Astrocyte (in vitro differentiated cells and primary cell): Measurements from ENCODE around the gene ZNF552. TPM values are rescaled to one million over a fixed set of nuclear protein-coding genes. Genes with fewer than 3 reads are reported as not detected.
"Not testable (repeated sequence)": the region's sequence is repeated elsewhere in the genome, so short reads cannot be mapped to it uniquely, and the experiment has no call there.

Source experiments
- DNase-seq: peaks from one replicate; pipeline ENCODE4 v3.0.0-alpha.2; 2010; ENCODE audit warnings: low read depth
- FAIRE-seq: peaks from 2 replicates; lab custom pipeline; 2011; peaks lifted over from hg19 to GRCh38; lab: Jason Lieb, UNC
- H2AFZ ChIP-seq: 2 replicates; pipeline ENCODE4 v1.6.0; 2012; ENCODE audit warnings: low read depth, low read length, inconsistent platforms
- H3K27ac ChIP-seq: 2 replicates; pipeline ENCODE4 v1.5.1; 2011; ENCODE audit warnings: low read depth, low read length, inconsistent platforms
- H3K27me3 ChIP-seq: 2 replicates; pipeline ENCODE4 v1.6.0; 2011; ENCODE audit warnings: low read length, inconsistent platforms; ENCODE audit not compliant: insufficient read depth
- H3K36me3 ChIP-seq: 2 replicates; pipeline ENCODE4 v1.5.1; 2011; ENCODE audit warnings: low read length, inconsistent platforms; ENCODE audit not compliant: insufficient read depth
- H3K4me1 ChIP-seq: 2 replicates; pipeline ENCODE4 v1.5.1; 2011; ENCODE audit warnings: low read length, inconsistent platforms; ENCODE audit not compliant: insufficient read depth
- H3K4me2 ChIP-seq: 2 replicates; pipeline ENCODE4 v1.6.0; 2012; ENCODE audit warnings: low read length, inconsistent platforms
- H3K4me3 ChIP-seq: 2 replicates; pipeline ENCODE4 v1.5.1; 2011; ENCODE audit warnings: low read depth, mild to moderate bottlenecking, low read length, inconsistent platforms; ENCODE audit not compliant: insufficient read depth
- H3K79me2 ChIP-seq: 2 replicates; pipeline ENCODE4 v1.6.0; 2012; ENCODE audit warnings: mild to moderate bottlenecking, low read length, inconsistent platforms; ENCODE audit not compliant: insufficient read depth
- H3K9ac ChIP-seq: 2 replicates; pipeline ENCODE4 v1.6.0; 2012; ENCODE audit warnings: mild to moderate bottlenecking, low read length, inconsistent platforms
- H3K9me3 ChIP-seq: 2 replicates; pipeline ENCODE4 v1.5.1; 2012; ENCODE audit warnings: low read depth, mild to moderate bottlenecking, low read length, inconsistent platforms; ENCODE audit not compliant: insufficient read depth
- H4K20me1 ChIP-seq: 2 replicates; pipeline ENCODE4 v1.6.0; 2012; ENCODE audit warnings: low read length, inconsistent platforms; ENCODE audit not compliant: insufficient read depth
- H3K27ac Mint-ChIP-seq: one replicate; pipeline ENCODE4 v1.8.0; 2021; ENCODE audit warnings: mild to moderate bottlenecking, mixed read lengths; ENCODE audit not compliant: unreplicated experiment
- H3K27me3 Mint-ChIP-seq: one replicate; pipeline ENCODE4 v1.8.0; 2021; ENCODE audit warnings: low read depth, mixed read lengths; ENCODE audit not compliant: unreplicated experiment
- H3K36me3 Mint-ChIP-seq: one replicate; pipeline ENCODE4 v1.8.0; 2021; ENCODE audit warnings: low read depth, mixed read lengths; ENCODE audit not compliant: unreplicated experiment
- H3K4me1 Mint-ChIP-seq: one replicate; pipeline ENCODE4 v1.8.0; 2021; ENCODE audit warnings: low read depth, mixed read lengths; ENCODE audit not compliant: unreplicated experiment
- H3K4me3 Mint-ChIP-seq: one replicate; pipeline ENCODE4 v1.8.0; 2021; ENCODE audit warnings: mild to moderate bottlenecking, moderate library complexity, mixed read lengths; ENCODE audit not compliant: unreplicated experiment
- H3K9me3 Mint-ChIP-seq: one replicate; pipeline ENCODE4 v1.8.0; 2021; ENCODE audit warnings: mild to moderate bottlenecking, mixed read lengths; ENCODE audit not compliant: unreplicated experiment
- EZH2 ChIP-seq: IDR thresholded peaks from 2 replicates; pipeline ENCODE4 v1.6.1; 2012; ENCODE audit warnings: mild to moderate bottlenecking, low read length, inconsistent platforms; ENCODE audit not compliant: insufficient read depth
- total RNA-seq: library from RNA; stranded (reverse); gene quantifications from 2 replicates; pipeline ENCODE4 v1.2.1, GENCODE V29; 2021
- TF ChIP-seq, protein P1 (sequence below): IDR thresholded peaks from 2 replicates; pipeline ENCODE4 v1.5.1; 2011; ENCODE audit warnings: low read depth, mild to moderate bottlenecking, inconsistent platforms, low read length, moderate library complexity; ENCODE audit not compliant: insufficient read depth

ZNF552 gene
- total RNA-seq, 1 donor from 2014 or later, result 9.6 TPM

DNA sequence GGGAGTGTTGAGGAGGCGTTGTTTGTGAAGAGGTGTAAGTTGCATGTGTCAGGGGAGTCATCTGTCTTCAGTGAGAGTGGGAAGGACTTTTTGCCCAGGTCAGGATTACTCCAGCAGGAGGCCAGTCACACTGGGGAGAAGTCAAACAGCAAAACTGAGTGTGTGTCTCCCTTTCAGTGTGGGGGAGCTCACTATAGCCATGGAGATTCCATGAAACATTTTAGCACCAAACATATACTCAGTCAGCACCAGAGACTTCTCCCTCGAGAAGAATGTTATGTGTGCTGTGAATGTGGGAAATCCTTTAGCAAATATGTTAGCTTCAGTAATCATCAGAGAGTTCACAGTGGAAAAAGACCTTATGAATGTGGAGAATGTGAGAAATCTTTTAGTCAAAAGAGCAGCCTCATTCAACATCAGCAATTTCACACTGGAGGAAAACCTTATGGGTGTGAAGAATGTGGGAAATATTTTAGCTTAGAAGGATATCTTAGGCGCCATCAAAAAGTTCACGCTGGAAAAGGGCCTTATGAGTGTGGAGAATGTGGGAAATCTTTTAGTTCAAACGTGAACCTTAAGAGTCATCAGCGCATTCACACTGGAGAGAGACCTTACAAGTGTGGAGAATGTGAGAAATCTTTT is 26.5 kb upstream of the ZNF552 start:
- H3K36me3 Mint-ChIP-seq, result peaks cover 31% of the 10 kb centered on the region
- peaks cover 24% of the 10 kb centered on the region for H3K4me1 Mint-ChIP-seq
- Histone ChIP-seq H3K4me3 (no peak overlapping the region), H3K79me2 (peaks cover 91% of the 10 kb centered on the region), H2AFZ (no peak overlapping the region), H3K36me3 (peaks cover 25% of the 10 kb centered on the region), H3K4me1 (no peaks in the 10 kb centered on the region), H3K4me2 (no peak overlapping the region), H4K20me1 (peaks cover 59% of the 10 kb centered on the region), H3K27ac (no peak overlapping the region), H3K9me3 (no peaks in the 10 kb centered on the region), H3K9ac (no peak overlapping the region), H3K27me3 (no peaks in the 10 kb centered on the region)
- H3K9me3 Mint-ChIP-seq, result no peaks in the 10 kb centered on the region
- DNase-seq (no peak), FAIRE-seq (no peak)
- H3K4me3 Mint-ChIP-seq, result peak overlapping the region; percentile 34
- no peaks in the 10 kb centered on the region for H3K27me3 Mint-ChIP-seq
- H3K27ac Mint-ChIP-seq, result peak overlapping the region; percentile 96
- TF ChIP-seq, protein P1, sequence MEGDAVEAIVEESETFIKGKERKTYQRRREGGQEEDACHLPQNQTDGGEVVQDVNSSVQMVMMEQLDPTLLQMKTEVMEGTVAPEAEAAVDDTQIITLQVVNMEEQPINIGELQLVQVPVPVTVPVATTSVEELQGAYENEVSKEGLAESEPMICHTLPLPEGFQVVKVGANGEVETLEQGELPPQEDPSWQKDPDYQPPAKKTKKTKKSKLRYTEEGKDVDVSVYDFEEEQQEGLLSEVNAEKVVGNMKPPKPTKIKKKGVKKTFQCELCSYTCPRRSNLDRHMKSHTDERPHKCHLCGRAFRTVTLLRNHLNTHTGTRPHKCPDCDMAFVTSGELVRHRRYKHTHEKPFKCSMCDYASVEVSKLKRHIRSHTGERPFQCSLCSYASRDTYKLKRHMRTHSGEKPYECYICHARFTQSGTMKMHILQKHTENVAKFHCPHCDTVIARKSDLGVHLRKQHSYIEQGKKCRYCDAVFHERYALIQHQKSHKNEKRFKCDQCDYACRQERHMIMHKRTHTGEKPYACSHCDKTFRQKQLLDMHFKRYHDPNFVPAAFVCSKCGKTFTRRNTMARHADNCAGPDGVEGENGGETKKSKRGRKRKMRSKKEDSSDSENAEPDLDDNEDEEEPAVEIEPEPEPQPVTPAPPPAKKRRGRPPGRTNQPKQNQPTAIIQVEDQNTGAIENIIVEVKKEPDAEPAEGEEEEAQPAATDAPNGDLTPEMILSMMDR, result no peak
- no peak for TF ChIP-seq EZH2

DNA sequence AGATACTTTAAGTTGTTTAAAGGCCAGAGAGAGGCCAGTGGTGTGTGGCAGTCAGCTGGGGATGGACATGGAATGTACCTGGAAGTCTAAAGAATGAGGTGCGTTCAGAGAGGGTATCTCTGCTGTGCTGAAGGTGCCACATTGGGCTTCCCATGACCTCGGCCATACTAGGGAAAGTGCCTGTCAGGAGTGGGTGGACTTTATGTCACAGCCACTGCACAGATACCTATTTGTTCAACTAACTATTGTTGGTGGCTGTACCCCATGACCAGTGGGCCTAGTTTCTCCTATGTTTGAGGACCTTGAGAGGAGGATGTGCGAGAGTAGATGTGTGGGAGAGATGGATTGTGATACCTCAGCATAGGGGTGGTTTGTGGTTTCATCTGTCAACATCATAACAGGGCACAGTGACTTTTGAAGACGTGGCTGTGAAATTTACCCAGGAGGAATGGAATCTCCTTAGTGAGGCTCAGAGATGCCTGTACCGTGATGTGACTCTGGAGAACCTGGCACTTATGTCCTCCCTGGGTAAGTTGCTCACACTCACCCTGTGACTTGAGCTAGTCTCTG is 24.0 kb upstream of the ZNF552 start:
- not testable (repeated sequence) for H3K4me3 ChIP-seq, H3K27me3 ChIP-seq, H3K9ac ChIP-seq, H3K9me3 Mint-ChIP-seq, DNase-seq, H3K4me3 Mint-ChIP-seq, H3K4me2 ChIP-seq, H2AFZ ChIP-seq, H3K27me3 Mint-ChIP-seq, H3K4me1 ChIP-seq, FAIRE-seq, H3K9me3 ChIP-seq, H3K27ac ChIP-seq
- peaks cover 24% of the 10 kb centered on the region for H3K4me1 Mint-ChIP-seq
- H3K36me3 Mint-ChIP-seq, result peaks cover 24% of the 10 kb centered on the region
- Histone ChIP-seq H3K79me2 (peaks cover 68% of the 10 kb centered on the region), H4K20me1 (peaks cover 44% of the 10 kb centered on the region), H3K36me3 (peaks cover 25% of the 10 kb centered on the region)
- H3K27ac Mint-ChIP-seq, result peak overlapping the region; percentile 58

DNA sequence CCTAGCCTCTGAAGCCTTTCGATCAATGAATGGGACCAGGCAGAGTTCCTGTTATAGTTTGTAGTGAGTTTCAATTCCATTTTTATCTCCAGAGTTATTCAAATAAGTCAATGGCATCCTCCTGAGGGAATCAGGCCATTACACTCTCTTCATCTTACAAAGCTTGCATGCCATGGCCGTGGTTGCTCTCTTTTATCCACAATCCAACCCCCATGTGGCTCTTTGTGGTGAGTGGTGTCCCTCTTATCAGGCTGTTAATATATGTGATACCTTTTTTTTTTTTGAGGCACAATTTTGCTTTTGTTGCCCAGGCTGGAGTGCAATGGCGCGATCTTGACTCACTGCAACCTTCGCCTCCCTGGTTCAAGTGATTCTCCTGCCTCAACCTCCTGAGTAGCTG is 22.3 kb upstream of the ZNF552 start:
- Histone ChIP-seq H4K20me1 (peaks cover 38% of the 10 kb centered on the region), H3K36me3 (peaks cover 14% of the 10 kb centered on the region), H3K79me2 (peaks cover 61% of the 10 kb centered on the region)
- H3K36me3 Mint-ChIP-seq, result peaks cover 18% of the 10 kb centered on the region
- FAIRE-seq, H3K27me3 ChIP-seq, H3K27ac ChIP-seq, H3K9ac ChIP-seq, H3K4me2 ChIP-seq, H3K27ac Mint-ChIP-seq, H3K27me3 Mint-ChIP-seq, H3K4me3 Mint-ChIP-seq, DNase-seq, H3K9me3 Mint-ChIP-seq, H3K4me1 ChIP-seq, H3K9me3 ChIP-seq, H2AFZ ChIP-seq, H3K4me3 ChIP-seq: not testable (repeated sequence)
- H3K4me1 Mint-ChIP-seq, result peaks cover 27% of the 10 kb centered on the region
